ENCODE data around the gene MAGEB5.
"Not testable (repeated sequence)": the region's sequence is repeated elsewhere in the genome, so short reads cannot be mapped to it uniquely, and the experiment has no call there.

Gene MAGEB5

GRCh38 chrX:26215869-26216268 is at the start of gene MAGEB5:
Gene MAGEB5, plus strand, starts transcription at chrX:26216169. Its CDS starts 1,133 bp downstream, at chrX:26217302.
- no peak for DNase-seq

GRCh38 chrX:26192204-26192603 is 23.8 kb upstream of the MAGEB5 start, which contains the start of gene MAGEB6:
Gene MAGEB6, plus strand, starts transcription at chrX:26192440. Its CDS starts 1,407 bp downstream, at chrX:26193847.
- no peak for DNase-seq

GRCh38 chrX:26203561-26203960 is 12.4 kb upstream of the MAGEB5 start:
- no peak for DNase-seq

GRCh38 chrX:26204717-26205116 is 11.3 kb upstream of the MAGEB5 start:
- not testable (repeated sequence) for DNase-seq

GRCh38 chrX:26208012-26208411 is 8.0 kb upstream of the MAGEB5 start:
- DNase-seq, result no peak

- no peak for DNase-seq
Measured at GRCh38 chrX:26219351-26219750, 3.4 kb downstream of the MAGEB5 start.

- DNase-seq, result no peak
Measured at GRCh38 chrX:26234177-26234576, 18.2 kb downstream of the MAGEB5 start.

- DNase-seq, result no peak
Measured at GRCh38 chrX:26253526-26253925, 37.6 kb downstream of the MAGEB5 start.

- DNase-seq, result no peak
Measured at GRCh38 chrX:26254436-26254835, 38.5 kb downstream of the MAGEB5 start.

- no peak for DNase-seq
Measured at GRCh38 chrX:26262121-26262523, 46.2 kb downstream of the MAGEB5 start.
